DND-41 (cell line): ENCODE data around the gene CCND1.

Source experiments
- EZH2 ChIP-seq: IDR thresholded peaks from 3 replicates; pipeline ENCODE4 v1.6.1; 2012; ENCODE audit warnings: borderline replicate concordance, low read depth, mild to moderate bottlenecking, moderate library complexity, low read length, inconsistent platforms; ENCODE audit not compliant: severe bottlenecking
- TF ChIP-seq, protein P1 (sequence below): IDR thresholded peaks from 2 replicates; pipeline ENCODE4 v1.5.1; 2012; ENCODE audit warnings: borderline replicate concordance, low read length, moderate library complexity, mild to moderate bottlenecking; ENCODE audit not compliant: poor library complexity, severe bottlenecking; ENCODE audit errors: extremely low read depth

GRCh38 chr11:69649576-69649900 lies 8.6 kb downstream of the CCND1 start:
- TF ChIP-seq, protein P1, sequence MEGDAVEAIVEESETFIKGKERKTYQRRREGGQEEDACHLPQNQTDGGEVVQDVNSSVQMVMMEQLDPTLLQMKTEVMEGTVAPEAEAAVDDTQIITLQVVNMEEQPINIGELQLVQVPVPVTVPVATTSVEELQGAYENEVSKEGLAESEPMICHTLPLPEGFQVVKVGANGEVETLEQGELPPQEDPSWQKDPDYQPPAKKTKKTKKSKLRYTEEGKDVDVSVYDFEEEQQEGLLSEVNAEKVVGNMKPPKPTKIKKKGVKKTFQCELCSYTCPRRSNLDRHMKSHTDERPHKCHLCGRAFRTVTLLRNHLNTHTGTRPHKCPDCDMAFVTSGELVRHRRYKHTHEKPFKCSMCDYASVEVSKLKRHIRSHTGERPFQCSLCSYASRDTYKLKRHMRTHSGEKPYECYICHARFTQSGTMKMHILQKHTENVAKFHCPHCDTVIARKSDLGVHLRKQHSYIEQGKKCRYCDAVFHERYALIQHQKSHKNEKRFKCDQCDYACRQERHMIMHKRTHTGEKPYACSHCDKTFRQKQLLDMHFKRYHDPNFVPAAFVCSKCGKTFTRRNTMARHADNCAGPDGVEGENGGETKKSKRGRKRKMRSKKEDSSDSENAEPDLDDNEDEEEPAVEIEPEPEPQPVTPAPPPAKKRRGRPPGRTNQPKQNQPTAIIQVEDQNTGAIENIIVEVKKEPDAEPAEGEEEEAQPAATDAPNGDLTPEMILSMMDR: no peak
- TF ChIP-seq EZH2: no peak
